ENCODE results near the gene TMEM255A.

- TF ChIP-seq EZH2 (IDR thresholded peaks at IDR 0.05; ENCODE audit: borderline replicate concordance, low read length) = no peak
- TF ChIP-seq, protein P1, sequence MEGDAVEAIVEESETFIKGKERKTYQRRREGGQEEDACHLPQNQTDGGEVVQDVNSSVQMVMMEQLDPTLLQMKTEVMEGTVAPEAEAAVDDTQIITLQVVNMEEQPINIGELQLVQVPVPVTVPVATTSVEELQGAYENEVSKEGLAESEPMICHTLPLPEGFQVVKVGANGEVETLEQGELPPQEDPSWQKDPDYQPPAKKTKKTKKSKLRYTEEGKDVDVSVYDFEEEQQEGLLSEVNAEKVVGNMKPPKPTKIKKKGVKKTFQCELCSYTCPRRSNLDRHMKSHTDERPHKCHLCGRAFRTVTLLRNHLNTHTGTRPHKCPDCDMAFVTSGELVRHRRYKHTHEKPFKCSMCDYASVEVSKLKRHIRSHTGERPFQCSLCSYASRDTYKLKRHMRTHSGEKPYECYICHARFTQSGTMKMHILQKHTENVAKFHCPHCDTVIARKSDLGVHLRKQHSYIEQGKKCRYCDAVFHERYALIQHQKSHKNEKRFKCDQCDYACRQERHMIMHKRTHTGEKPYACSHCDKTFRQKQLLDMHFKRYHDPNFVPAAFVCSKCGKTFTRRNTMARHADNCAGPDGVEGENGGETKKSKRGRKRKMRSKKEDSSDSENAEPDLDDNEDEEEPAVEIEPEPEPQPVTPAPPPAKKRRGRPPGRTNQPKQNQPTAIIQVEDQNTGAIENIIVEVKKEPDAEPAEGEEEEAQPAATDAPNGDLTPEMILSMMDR (conservative IDR thresholded peaks at IDR 0.05 in 1 of 2, IDR thresholded peaks at IDR 0.05 in 1 of 2; ENCODE audit: extremely low read depth in 1 of 2, insufficient read depth in 1 of 2, low read depth in 1 of 2, low read length in 2 of 2) = no peak
These were observed 76.0 kb downstream of the TMEM255A start for GRCh38 chrX:120235284-120235683.
